C1 segment of cervical spinal cord (tissue), 14 donors: ENCODE data around the gene BLM.
A peak's percentile ranks its signal among the peaks of the same experiment; 100 is the strongest.

ENCODE experiments used
- DNase-seq, 14 donors: peaks; one replicate each; lab custom pipeline; 2025; lab: John Stamatoyannopoulos, UW

Gene BLM

DNA sequence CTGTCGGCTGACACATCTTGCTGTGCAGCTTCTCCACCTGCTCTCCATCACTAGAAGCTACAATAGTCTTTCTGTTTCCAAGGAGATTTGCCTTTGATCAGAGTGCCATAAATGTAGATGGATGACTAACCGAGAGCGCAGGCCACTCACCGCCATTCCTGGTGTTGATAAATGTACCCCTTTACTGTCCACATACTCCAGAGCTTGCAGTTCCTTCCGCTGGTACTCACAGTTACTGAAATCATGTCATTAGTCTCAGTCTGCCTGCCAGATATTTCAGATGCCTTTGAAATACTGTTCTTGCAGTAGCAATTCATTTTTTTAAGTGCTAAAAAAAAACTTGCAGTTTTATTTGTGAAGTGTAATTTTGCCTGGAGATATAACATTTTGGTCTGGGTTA, 72.3 kb downstream of the BLM start:
- DNase-seq, result peak in 1 of 14 donors; percentile 2

DNA sequence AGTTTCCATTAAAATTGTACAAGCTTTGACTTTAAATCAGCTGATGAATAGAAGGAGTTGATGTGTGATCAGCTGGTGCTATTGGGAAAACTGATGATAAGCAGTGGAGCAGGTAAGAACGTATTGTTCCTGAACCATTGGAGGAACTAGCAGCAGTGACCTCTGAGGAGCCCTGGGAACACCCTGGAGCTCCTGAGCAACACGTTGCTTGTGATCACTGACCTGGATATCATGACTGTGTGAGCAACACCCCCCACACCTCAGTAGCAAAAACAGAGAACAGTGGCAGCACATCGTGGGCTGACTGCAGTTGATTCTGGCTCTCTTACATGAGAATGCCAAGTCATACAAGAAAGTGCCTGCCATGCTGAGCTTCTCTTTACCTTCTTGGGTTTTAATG, 72.9 kb downstream of the BLM start:
- peak in 1 of 14 donors; percentile 14 for DNase-seq

DNA sequence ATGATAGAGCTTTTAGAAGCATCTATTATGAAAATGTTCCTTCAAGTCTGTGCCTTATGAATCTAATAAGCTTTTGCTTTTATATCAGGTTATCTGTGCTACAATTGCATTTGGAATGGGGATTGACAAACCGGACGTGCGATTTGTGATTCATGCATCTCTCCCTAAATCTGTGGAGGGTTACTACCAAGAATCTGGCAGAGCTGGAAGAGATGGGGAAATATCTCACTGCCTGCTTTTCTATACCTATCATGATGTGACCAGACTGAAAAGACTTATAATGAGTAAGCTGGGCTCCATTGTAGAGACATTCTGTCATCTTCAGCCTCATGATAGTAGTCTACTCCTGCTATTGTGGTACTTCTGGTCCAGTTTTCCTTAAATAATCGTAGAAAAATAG, 73.4 kb downstream of the BLM start:
- no peak for DNase-seq

DNA sequence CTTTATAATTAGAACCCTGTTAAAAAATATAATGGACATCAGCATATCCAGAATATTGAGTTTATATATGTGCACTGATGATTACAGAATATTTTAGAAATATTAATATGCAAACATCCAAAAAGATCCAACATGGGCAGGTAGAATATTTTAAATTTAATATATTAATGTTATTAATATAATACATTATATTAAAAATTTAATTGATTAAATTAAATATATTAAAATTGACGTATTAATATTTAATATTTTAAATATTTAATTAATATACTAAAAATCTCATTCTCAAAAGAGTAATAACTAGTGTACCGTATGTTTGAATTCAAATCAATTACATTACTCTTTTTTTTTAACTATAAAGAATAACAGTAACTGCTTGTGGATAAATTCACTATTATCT, 77.4 kb downstream of the BLM start:
- DNase-seq, result no peak

DNA sequence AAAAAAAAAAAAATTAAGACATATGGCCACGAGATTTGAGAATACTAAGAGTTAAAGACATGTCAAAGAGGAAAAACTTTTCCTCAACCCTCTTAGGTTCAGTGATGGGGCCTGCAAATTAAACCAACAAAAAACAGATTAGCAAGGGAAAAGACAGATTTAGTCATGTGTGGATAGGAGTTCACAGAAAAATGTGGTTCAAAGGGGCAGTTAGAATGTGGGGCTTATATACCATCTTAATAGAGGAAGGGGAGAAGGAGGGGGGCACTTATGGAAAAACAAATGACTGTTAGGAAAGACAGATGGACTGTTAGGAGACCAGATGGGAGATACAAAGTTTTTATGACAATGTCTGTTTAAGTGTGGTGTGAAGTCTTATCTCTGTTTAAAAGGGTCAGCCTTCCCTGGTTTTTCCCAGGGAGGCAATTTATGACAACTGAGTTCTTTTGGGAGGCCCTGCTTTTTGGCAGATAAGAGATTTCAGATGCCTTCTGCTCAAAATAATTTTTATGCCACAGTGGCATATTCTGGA, 82.6 kb downstream of the BLM start:
- no peak for DNase-seq

DNA sequence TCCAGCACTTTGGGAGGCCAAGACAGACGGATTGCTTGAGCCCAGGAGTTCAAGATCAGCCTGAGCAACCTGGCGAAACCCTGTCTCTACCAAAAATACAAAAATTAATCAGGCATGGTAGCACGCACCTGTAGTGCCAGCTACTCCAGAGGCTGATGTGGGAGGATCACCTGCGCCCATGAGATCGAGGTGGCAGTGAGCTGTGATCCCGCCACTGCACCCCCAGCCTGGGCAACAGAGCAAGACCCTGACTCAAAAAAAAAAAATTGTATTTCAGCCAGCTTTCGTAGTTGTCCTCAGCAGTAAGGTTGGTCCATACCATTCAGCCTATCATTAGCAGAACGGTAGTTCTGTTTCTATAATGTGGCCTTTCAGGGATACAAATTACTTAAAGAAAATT, 84.7 kb downstream of the BLM start:
- no peak for DNase-seq

DNA sequence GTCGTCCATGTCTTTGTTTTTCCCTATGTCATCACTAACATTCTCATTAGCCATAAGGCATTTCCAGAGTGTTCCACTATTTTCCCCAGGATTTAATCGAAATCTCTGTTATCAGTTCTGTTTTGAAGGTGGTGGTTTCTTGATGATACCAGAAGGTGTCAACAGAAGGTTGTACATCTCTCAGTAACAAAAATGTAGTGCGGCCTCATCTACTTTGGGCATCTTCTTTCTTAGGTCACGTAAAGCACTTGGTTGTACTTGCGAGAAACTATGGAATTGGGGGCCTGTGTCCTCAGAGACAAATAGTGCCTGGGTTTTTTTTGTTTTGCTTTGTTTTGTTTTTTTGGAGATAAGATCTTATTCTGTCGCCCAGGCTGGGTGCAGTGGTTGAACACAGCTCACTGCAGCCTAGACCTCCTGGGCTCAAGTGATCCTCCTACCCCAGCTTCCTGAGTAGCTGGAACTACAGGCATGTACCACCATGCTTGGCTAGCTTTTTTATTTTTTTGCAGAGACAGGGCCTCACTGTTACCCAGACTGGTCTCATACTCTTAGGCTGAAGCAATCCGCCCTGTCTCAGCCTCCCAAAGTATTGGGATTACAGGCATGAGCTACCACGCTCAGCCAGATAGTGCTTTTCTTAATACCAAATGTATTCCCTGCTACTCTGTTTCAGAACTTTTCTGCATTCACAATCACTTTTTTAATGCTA, 90.1 kb downstream of the BLM start:
- no peak for DNase-seq

DNA sequence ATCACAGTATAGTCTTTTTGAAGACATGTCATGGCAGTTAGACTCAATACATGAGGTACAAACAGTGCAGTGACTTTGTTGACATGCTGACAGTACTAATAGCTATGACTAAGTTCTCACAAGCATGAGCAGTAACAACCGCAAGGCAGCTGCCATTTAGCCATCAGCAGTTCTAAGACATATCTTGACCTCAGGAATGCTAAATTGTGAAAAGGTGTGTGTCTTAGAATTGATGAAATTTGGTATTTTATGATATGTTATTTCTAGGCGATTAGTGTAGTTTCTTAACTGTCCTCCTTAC, 90.6 kb downstream of the BLM start:
- no peak for DNase-seq

DNA sequence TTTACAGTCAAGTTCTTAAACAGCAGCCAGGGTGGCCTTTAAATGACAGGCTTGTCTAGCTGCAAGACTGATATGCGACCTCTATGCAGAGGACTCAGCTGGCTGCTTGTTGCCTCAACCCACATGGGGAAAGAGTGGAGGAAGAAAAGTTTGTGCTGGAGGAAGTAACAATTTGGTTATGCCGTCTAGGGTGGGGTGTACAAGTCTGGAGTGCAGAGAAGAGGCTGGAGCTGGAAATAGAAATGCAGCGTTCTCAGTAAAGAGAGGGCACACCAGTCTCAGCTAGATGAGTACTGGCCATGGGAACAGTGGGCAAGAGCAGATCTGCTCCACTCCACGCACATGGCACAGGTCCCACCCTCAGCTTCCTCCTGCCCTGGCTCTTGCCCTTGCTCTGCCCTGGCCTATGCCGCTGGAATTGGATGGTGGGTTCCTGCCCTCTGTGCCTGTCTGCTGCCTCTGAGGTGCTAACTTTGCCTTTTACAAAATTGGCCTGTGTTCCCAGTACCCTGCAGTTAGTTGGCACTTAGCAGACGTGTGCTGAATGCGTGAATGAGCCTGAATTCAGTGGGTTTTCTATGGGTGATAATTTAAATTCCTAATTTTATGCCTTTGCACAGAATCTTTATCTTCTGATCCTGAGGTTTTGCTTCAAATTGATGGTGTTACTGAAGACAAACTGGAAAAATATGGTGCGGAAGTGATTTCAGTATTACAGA, 91.5 kb downstream of the BLM start:
- no peak for DNase-seq

DNA sequence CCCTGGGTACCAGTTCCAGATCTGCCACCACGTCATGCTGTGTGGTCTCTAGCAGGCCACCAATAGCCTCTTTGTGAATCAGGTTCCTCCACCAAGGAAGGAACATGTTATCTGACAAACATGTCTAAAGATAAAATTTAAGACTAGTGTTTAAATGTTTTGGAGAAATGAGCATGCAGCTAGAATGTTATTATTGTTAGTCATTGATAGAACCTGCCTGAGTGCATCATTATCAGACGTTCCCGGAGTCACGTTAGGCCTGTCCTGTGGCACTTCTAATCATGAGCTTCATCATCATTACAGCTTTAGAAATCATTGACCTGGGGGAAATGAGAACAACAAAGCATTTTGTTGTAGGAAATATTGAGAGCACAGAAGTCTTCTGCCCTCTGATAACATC, 92.4 kb downstream of the BLM start:
- no peak for DNase-seq

DNA sequence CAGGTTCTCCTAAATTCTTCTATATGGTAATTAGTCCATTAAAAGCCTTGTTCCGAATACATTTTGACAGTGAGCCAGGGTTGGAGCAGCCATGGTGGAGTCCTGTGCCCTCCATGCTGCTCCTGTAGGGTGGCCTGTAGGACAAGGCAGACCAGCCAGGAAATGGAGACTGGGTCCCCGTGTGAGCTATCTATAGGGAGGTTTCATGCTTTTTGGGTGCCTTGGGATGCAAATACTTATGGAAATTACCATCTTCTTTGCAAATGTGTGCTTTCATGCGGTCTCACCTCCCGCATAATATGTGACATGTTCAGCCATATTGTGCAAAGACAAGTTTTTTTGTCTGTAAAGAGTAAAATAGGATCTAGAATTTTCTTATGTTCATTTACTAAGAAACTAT, 93.2 kb downstream of the BLM start:
- no peak for DNase-seq

DNA sequence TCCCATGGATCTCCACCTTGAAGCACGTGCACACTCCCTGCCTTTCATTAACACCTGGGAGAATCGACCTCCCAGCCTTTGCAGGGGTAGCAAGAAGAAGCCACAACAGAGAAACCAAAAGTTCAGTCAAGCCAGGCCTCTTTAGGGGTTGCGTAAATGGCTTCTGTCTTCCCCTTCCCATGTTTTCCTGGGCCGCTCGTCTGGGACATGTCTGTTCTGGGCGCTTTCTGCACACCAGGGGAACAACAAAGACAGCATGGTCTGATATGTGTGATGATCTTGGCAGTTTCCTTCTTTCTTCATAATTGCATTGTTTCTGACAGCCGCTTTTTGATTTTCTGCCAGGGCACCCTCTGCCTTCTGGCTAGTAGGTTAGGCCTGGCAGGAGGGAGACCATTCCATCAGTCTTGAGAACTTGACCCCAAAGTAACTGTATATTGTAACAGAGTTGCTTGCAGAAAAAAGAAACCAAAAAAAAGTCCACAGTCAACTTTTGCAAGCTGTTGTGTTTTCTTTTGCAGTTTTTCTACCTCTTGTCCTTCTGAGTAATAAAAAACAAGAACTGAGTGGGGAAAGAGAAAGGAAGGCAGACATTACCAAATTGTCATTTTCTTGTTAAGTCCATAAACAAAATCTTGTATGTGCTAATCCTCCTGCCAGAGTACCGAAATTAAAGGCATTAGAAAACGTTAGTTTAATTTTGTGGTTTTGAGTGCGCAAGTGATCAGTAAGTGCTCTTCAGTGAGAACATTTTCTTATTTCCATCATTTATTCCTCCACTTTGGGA, 95.2 kb downstream of the BLM start:
- DNase-seq, result no peak

DNA sequence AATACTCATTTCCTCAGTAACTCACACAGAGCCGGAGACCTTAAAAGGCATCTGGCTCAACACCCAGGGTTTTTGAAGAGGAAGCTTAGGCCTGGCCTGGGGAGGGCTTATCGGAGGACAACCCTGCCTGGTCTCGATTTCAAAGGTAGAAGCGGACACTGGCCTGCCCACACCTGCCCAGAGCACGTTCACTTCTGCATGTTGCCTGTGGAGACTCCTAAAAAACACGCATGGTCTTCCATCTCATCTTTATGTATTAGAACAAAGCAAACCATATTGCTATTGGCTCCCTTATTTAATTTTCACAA, 95.8 kb downstream of the BLM start:
- no peak for DNase-seq

DNA sequence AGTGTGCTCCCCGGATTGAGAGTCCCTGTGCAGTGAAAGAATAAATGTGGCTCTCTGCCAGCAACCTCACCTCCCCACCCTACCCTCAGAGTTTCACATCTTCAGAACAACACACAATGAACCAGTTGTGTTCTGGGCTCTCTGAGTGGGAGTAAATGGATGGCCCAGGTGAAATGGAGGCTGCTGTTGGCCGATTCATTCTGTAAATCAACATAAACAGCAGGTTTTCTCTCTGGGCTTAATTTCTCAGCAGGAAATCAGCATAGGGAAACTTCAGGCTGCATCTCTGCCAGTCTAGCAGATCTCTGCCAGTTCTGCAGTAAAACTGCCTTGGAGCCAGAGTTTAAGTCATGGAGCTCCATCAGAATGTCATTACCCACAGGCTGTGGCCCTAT, 96.6 kb downstream of the BLM start:
- peak in 1 of 14 donors; percentile 19 for DNase-seq

DNA sequence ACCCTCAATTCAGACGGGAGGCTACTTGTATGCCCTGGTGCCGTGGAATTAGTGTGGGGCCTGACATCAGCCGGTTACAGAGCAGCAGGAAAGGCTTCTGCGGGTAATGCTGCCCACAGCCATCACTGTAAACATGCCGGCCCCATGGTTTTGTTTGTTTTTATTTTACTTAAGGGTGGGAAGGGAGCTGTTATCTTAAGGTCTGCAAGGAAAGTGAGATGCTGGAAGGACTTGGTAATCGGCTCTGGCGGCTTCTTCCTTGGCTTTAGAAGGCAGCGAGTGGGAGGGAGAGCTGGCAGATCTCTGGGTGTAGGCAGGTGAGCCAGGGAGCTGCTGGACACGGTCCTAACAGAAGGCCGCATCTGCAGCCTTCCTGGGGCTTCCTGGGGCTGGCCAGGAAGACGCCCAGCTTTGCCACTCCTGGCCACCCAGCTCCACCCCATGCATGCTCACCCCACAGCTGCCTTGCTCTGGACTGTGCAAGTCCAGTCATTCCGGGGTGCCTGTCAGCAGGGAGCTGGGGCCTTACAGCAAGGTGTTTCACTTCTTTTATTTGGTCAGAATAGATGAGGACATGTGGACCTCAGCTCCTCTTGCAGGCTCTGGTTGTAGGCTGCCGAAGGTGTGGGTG, 97.2 kb downstream of the BLM start:
- DNase-seq, result no peak

DNA sequence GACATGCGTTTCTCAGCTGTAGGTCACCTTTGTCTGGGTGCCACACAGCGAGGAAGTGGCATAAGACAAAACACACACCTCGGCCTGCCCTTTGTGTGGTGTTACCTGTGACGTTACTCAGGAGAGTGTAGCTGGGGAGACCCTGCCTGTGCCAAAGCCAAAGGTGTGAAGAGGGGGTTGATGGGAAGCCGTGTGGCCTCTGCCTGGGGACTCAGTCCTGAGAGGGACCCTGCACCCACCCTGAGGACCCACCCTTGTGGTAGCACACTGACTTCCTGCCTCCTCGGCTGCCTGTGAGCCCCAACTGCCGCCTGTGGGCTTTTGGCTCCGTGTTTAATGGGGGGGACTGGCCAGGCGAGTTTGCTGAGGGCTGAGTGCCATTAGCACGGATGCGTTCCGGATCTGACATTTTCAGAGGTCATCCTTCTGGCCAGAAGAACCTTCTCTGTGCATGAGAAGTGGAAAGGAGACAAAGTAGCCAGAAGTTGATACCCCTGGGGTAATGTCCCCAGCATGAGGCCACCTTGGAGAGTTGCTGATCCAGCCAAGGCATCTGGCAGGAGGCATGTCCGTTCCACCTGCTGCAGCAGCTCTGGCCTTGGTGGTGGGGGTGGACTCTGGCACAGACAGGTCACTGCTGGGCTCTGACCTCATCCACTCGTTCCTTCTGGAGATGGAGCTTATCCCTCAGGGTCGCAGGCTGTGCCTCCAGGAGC, 99.4 kb downstream of the BLM start:
- no peak for DNase-seq

DNA sequence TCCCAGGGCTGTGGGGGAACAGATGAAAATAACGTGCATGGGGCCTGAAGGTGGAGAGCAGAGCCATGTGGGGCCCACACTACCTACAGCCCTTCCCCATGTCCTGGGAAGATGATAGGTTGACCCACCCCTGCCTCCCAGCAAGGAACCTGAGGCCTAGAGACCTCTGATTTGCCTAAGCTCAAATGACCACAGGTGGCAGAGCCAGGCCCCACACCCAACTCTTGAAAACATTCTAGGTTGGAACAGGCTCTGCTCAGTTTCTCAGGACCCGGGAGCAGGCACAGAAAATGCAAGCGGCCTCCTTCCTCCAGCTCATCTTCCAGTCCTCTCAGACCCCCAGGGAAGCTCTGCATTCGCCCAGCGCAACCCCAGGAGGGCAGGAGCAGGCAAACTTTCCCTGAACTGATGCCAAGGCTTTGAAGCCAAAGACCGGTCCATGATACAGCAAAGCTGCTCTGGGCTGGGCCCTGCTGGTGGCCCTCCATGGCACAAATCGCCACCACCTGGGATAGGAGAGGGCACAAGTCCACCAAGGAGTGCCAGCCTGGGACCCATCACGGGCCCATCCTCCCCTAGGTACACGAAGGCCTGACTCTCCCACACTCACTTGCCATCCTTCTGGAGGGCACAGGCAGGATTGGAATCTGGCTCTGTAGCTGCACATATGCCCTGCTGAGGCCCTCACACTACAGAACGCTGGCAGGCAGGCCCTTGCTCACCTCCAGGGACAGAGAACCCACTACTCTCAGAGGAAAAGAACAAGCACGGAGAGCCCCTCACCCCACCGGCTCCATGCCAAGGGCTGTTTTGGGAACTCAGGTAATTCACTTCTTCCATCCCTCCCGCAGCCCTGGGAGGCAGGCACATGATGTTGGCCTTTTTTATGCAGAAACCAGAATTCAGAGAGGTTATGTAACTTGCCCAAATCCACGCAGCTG, 100.2 kb downstream of the BLM start:
- no peak for DNase-seq

DNA sequence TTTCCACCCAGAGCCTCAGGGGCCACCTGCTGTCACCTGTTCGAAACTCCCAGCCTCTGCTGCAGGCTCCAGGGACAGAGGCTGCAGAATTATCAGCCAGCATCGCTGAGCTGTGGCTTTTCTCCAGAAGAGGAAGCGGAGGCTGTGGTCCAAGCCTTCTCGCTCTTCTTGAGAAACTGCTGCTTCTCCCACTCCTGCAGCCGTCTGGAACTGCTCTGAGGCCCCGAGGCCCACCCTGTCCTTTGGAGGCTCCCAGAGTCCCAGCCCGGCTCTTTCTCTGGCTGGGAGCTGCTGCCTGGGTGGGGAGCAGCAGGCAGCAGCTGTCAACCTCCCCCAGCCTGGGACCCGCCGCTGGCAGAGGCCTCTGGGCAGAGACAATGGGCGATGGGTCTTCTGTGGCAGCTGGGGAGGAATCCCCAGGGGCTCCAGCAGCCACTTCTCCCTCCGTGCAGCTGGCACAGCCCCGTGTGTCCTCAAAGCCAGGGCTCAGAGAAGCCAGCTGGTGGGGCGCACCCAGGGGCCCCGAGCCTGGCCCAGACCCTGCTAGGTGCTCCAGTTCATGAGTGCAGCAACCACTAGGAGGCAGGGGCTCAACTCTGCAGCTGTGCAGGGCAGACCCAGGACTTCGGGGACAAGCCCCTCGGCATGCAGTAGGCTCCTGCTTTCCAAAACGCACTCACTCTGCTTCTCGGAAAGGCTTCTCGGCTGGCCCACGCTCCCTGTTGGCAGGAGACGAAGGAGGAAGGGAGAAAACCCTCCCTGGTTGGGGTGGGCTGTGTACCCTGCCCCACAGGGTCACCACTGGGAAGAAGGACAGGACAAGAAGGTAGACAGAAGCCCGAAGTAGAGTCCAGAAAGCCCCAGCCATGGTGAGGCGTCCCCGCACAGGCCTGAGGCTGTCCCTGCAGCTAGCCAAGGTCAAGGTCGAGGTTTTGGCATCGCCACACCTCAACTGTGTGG, 101.4 kb downstream of the BLM start:
- DNase-seq, result no peak

DNA sequence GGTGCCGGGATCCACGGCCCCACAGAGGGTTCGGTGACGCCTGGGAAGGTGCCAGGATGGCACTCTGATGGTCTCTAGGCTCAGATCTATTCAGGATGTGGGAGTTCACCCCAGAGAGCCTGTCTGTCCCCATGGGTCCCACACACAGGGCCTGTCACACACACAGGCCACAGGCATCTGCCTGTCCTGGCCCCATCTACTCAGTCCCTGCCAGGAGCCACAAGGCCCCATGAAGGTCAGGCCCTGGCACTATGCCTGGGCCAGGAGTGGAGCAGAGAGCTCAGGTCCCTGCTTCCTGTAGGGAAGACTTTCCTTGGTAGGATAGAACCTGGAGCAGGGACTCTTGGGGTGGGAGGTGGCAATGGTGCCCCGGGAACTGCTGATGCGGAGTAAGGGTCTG, 102.2 kb downstream of the BLM start:
- no peak for DNase-seq
